GM04503 (cell line): ENCODE data around the gene PGAM2.

Experiments used
- DNase-seq: peaks from one replicate; pipeline ENCODE4 v3.0.0-alpha.2; 2012; ENCODE audit warnings: low read depth

The PGAM2 gene

GRCh38 chr7:44065431-44066110 is at the start of gene PGAM2:
Gene PGAM2 (minus strand): TSS chr7:44065567. CDS start chr7:44065529, 38 bp downstream.
- DNase-seq, result no peak

GRCh38 chr7:44114586-44115310 is 49.4 kb upstream of the PGAM2 start:
- DNase-seq, result no peak

- DNase-seq, result no peak
Observed at GRCh38 chr7:44113764-44114354, 48.5 kb upstream of the PGAM2 start.

GRCh38 chr7:44112997-44113763 is 47.8 kb upstream of the PGAM2 start:
- DNase-seq, result no peak

GRCh38 chr7:44112231-44112996 is 47.0 kb upstream of the PGAM2 start:
- no peak for DNase-seq

- no peak for DNase-seq
Observed at GRCh38 chr7:44111761-44112160, 46.4 kb upstream of the PGAM2 start.

- no peak for DNase-seq
Observed at GRCh38 chr7:44110719-44111635, 45.6 kb upstream of the PGAM2 start.

GRCh38 chr7:44109991-44110390 is 44.6 kb upstream of the PGAM2 start:
- no peak for DNase-seq

GRCh38 chr7:44108768-44109750 is 43.7 kb upstream of the PGAM2 start:
- DNase-seq, result no peak

- no peak for DNase-seq
Observed at GRCh38 chr7:44107961-44108767, 42.8 kb upstream of the PGAM2 start.

GRCh38 chr7:44107116-44107960 is 42.0 kb upstream of the PGAM2 start:
- DNase-seq, result no peak

GRCh38 chr7:44106311-44107065 is 41.1 kb upstream of the PGAM2 start:
- DNase-seq, result no peak

- no peak for DNase-seq
Observed at GRCh38 chr7:44105832-44106231, 40.5 kb upstream of the PGAM2 start.

- DNase-seq, result peak; percentile 56
Observed at GRCh38 chr7:44104860-44105771, 39.7 kb upstream of the PGAM2 start.

GRCh38 chr7:44103923-44104859 is 38.8 kb upstream of the PGAM2 start, which contains the start of gene AEBP1:
Gene AEBP1 (plus strand): TSS chr7:44104345. CDS start chr7:44104666, 321 bp downstream.
- DNase-seq, result no peak
